ENCODE results near the gene HUWE1. TPM values are rescaled to one million over a fixed set of nuclear protein-coding genes. Genes with fewer than 3 reads are reported as not detected.

The HUWE1 gene
- polyA plus RNA-seq, 1 donor (not counting 4 experiments of a cell fraction or from before 2014, with no cell fraction given) = 53.6 TPM

- no peak overlapping the region for H2AFZ ChIP-seq (ENCODE audit: control insufficient read depth, low read length)
- no peak for DNase-seq (ENCODE audit: low read depth, low spot score)
- H3K36me3 ChIP-seq (ENCODE audit: control insufficient read depth in 2 of 2, extremely low read depth in 1 of 2, insufficient read depth in 2 of 2, low read length in 2 of 2) = peaks cover 20 to 28% of the 10 kb centered on the region in 2 experiments
- H3K27ac ChIP-seq (ENCODE audit: control insufficient read depth, insufficient read depth, low read length) = no peak overlapping the region
- no peaks in the 10 kb centered on the region for H3K79me2 ChIP-seq (ENCODE audit: control insufficient read depth, insufficient read depth, low read length)
- H3K4me2 ChIP-seq (ENCODE audit: control insufficient read depth, extremely low read depth, insufficient read depth, low read depth, low read length) = no peak overlapping the region
- no peaks in the 10 kb centered on the region for H3K9me3 ChIP-seq (ENCODE audit: control insufficient read depth, low read depth, low read length)
- H3K27me3 ChIP-seq (ENCODE audit: control insufficient read depth, extremely low read depth, insufficient read depth, low read length) = no peaks in the 10 kb centered on the region
- dilution Hi-C loops (cut with MboI; ENCODE audit: extremely low pct_ligation_motif_present, low sequenced_read_pairs) = no loop called here
- FAIRE-seq = no peak
- TF ChIP-seq CTCF (optimal IDR thresholded peaks at IDR 0.05 in 1 of 3, IDR thresholded peaks at IDR 0.05 in 1 of 3, conservative IDR thresholded peaks at IDR 0.05 in 1 of 3; ENCODE audit: extremely low read depth in 1 of 3, insufficient read depth in 2 of 3, low read length in 3 of 3) (no peak), EZH2 (IDR thresholded peaks at IDR 0.05; ENCODE audit: low read length) (no peak)
- no peaks in the 10 kb centered on the region for H3K9me1 ChIP-seq (ENCODE audit: control insufficient read depth, extremely low read depth, insufficient read depth, low read length)
- no peaks in the 10 kb centered on the region for H3K4me1 ChIP-seq (ENCODE audit: control insufficient read depth, extremely low read depth, insufficient read depth, low read length)
- H4K20me1 ChIP-seq (ENCODE audit: control insufficient read depth, extremely low read depth, insufficient read depth, low read length) = no peaks in the 10 kb centered on the region
- no peak overlapping the region for H3K4me3 ChIP-seq (ENCODE audit: control insufficient read depth in 2 of 3, extremely low read depth in 1 of 3, insufficient read depth in 2 of 3, low read depth in 1 of 3, low read length in 3 of 3)
- H3K9ac ChIP-seq (ENCODE audit: control insufficient read depth, extremely low read depth, insufficient read depth, low read length) = no peak overlapping the region
Observed at GRCh38 chrX:53561912-53562311, 124.6 kb downstream of the HUWE1 start.

GRCh38 chrX:53558646-53559045 is 127.9 kb downstream of the HUWE1 start:
- no peak for TF ChIP-seq EZH2 (IDR thresholded peaks at IDR 0.05; ENCODE audit: low read length)
- FAIRE-seq = no peak
- peaks cover 11 to 26% of the 10 kb centered on the region in 2 experiments for H3K36me3 ChIP-seq (ENCODE audit: control insufficient read depth in 2 of 2, extremely low read depth in 1 of 2, insufficient read depth in 2 of 2, low read length in 2 of 2)

DNA sequence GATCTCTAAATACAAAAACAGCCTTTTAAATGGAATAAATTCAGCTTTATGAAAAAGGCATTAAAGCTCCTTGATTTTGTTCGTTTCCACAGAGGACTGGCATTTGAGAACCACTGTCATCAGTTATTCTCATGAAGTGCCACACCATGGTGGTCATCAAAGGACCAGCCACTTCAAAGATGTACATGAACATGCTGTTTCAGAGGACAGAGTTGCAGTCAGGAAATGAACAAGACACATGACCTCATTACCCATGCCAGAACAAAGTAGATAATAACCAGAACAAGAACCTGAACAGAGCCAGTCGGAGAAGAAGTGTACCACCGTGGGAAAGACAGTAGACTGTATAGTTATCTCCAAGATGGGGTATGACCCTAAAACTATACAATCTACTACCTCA is 129.7 kb downstream of the HUWE1 start:
- no peak overlapping the region for H3K4me2 ChIP-seq (ENCODE audit: control insufficient read depth, extremely low read depth, insufficient read depth, low read depth, low read length)
- no peaks in the 10 kb centered on the region for H3K9me1 ChIP-seq (ENCODE audit: control insufficient read depth, extremely low read depth, insufficient read depth, low read length)
- no peaks in the 10 kb centered on the region for H4K20me1 ChIP-seq (ENCODE audit: control insufficient read depth, extremely low read depth, insufficient read depth, low read length)
- H3K36me3 ChIP-seq (ENCODE audit: control insufficient read depth in 2 of 2, extremely low read depth in 1 of 2, insufficient read depth in 2 of 2, low read length in 2 of 2) = peaks cover 6 to 25% of the 10 kb centered on the region in 2 experiments
- no peaks in the 10 kb centered on the region for H3K4me1 ChIP-seq (ENCODE audit: control insufficient read depth, extremely low read depth, insufficient read depth, low read length)
- H2AFZ ChIP-seq (ENCODE audit: control insufficient read depth, low read length) = no peak overlapping the region
- H3K27ac ChIP-seq (ENCODE audit: control insufficient read depth, insufficient read depth, low read length) = no peak overlapping the region
- dilution Hi-C loops (cut with MboI; ENCODE audit: extremely low pct_ligation_motif_present, low sequenced_read_pairs) = no loop called here
- no peak overlapping the region for H3K9ac ChIP-seq (ENCODE audit: control insufficient read depth, extremely low read depth, insufficient read depth, low read length)
- H3K4me3 ChIP-seq (ENCODE audit: control insufficient read depth in 2 of 3, extremely low read depth in 1 of 3, insufficient read depth in 2 of 3, low read depth in 1 of 3, low read length in 3 of 3) = no peak overlapping the region
- no peaks in the 10 kb centered on the region for H3K27me3 ChIP-seq (ENCODE audit: control insufficient read depth, extremely low read depth, insufficient read depth, low read length)
- no peaks in the 10 kb centered on the region for H3K9me3 ChIP-seq (ENCODE audit: control insufficient read depth, low read depth, low read length)
- DNase-seq (ENCODE audit: low read depth, low spot score) = no peak
- FAIRE-seq = no peak
- TF ChIP-seq EZH2 (IDR thresholded peaks at IDR 0.05; ENCODE audit: low read length) = no peak
- no peak for TF ChIP-seq CTCF (optimal IDR thresholded peaks at IDR 0.05 in 1 of 3, IDR thresholded peaks at IDR 0.05 in 1 of 3, conservative IDR thresholded peaks at IDR 0.05 in 1 of 3; ENCODE audit: extremely low read depth in 1 of 3, insufficient read depth in 2 of 3, low read length in 3 of 3)
- H3K79me2 ChIP-seq (ENCODE audit: control insufficient read depth, insufficient read depth, low read length) = no peaks in the 10 kb centered on the region

More at GRCh38 chrX:53558646-53559045, 127.9 kb downstream of the HUWE1 start:
- no peak for DNase-seq (ENCODE audit: low read depth, low spot score)
- H3K9me1 ChIP-seq (ENCODE audit: control insufficient read depth, extremely low read depth, insufficient read depth, low read length) = no peaks in the 10 kb centered on the region
- H3K79me2 ChIP-seq (ENCODE audit: control insufficient read depth, insufficient read depth, low read length) = no peaks in the 10 kb centered on the region
- H3K4me3 ChIP-seq (ENCODE audit: control insufficient read depth in 2 of 3, extremely low read depth in 1 of 3, insufficient read depth in 2 of 3, low read depth in 1 of 3, low read length in 3 of 3) = no peak overlapping the region
- dilution Hi-C loops (cut with MboI; ENCODE audit: extremely low pct_ligation_motif_present, low sequenced_read_pairs) = no loop called here
- H3K9me3 ChIP-seq (ENCODE audit: control insufficient read depth, low read depth, low read length) = no peaks in the 10 kb centered on the region
- H3K27ac ChIP-seq (ENCODE audit: control insufficient read depth, insufficient read depth, low read length) = no peak overlapping the region
- no peak overlapping the region for H3K4me2 ChIP-seq (ENCODE audit: control insufficient read depth, extremely low read depth, insufficient read depth, low read depth, low read length)
- no peaks in the 10 kb centered on the region for H3K4me1 ChIP-seq (ENCODE audit: control insufficient read depth, extremely low read depth, insufficient read depth, low read length)
- no peak overlapping the region for H3K9ac ChIP-seq (ENCODE audit: control insufficient read depth, extremely low read depth, insufficient read depth, low read length)
- H3K27me3 ChIP-seq (ENCODE audit: control insufficient read depth, extremely low read depth, insufficient read depth, low read length) = no peaks in the 10 kb centered on the region
- H4K20me1 ChIP-seq (ENCODE audit: control insufficient read depth, extremely low read depth, insufficient read depth, low read length) = no peaks in the 10 kb centered on the region
- no peak overlapping the region for H2AFZ ChIP-seq (ENCODE audit: control insufficient read depth, low read length)
